Prostate gland (tissue), 2 donors: ENCODE measurements around the gene ARSG.

ENCODE experiments used
- CTCF ChIP-seq, 4 experiments: fragments of 200-600 bp in 2 of 4; fragments of 450-650 bp in 2 of 4; sonication (generic) in 2 of 4; IDR thresholded peaks; 1 replicate in 3 of 4; 2 replicates in 1 of 4; pipeline ENCODE4 v1.5.1; 2016 to 2019; ENCODE audit warnings: antibody characterized with exemption in 4 of 4, mild to moderate bottlenecking in 2 of 4, moderate library complexity in 2 of 4
- POLR2A ChIP-seq: fragments of 450-650 bp; IDR thresholded peaks from one replicate; pipeline ENCODE4 v1.6.1; 2016; ENCODE audit warnings: antibody characterized with exemption, mild to moderate bottlenecking
- POLR2AphosphoS5 ChIP-seq: sonication (generic); formaldehyde crosslinking; IDR thresholded peaks from one replicate; pipeline ENCODE4 v1.6.1; 2017; ENCODE audit warnings: antibody characterized with exemption

- no peak for TF ChIP-seq POLR2A
- no peak for TF ChIP-seq CTCF (IDR thresholded peaks at IDR 0.05)
- TF ChIP-seq POLR2AphosphoS5, result no peak
These were observed 127.6 kb downstream of the ARSG start for GRCh38 chr17:68418876-68419275.
